GM13977 (cell line): ENCODE measurements around the gene C1orf52.

Source experiments
- DNase-seq: peaks from one replicate; pipeline ENCODE4 v3.0.0; 2012; ENCODE audit warnings: low spot score
- CTCF ChIP-seq: IDR thresholded peaks from 2 replicates; pipeline ENCODE4 v1.5.1; 2012; ENCODE audit warnings: mild to moderate bottlenecking, control low read depth; ENCODE audit not compliant: insufficient read depth; ENCODE audit errors: extremely low read depth, missing control alignments
- in situ Hi-C: fragments of 300-500 bp; cut with MboI; formaldehyde crosslinking; loops from one replicate; pipeline ENCODE4 v1.12.0; 2022; ENCODE audit warnings: low sequenced_read_pairs, low pct_unique_long_range_greater_than_20kb, mixed read lengths, inconsistent platforms; ENCODE audit not compliant: unreplicated experiment

The C1orf52 gene

GRCh38 chr1:85225624-85226380 is 33.7 kb downstream of the C1orf52 start:
- DNase-seq = no peak
- in situ Hi-C loops = loop anchor here (25.0 kb wide), 1 partner anchor 114 kb away; no protein-coding TSS in a partner anchor
- no peak for TF ChIP-seq CTCF

GRCh38 chr1:85224734-85225623 is 34.5 kb downstream of the C1orf52 start:
- TF ChIP-seq CTCF = no peak
- no peak for DNase-seq
- in situ Hi-C loops = loop anchor here (25.0 kb wide), 1 partner anchor 113 kb away; no protein-coding TSS in a partner anchor

GRCh38 chr1:85224295-85224694 is 35.2 kb downstream of the C1orf52 start:
- TF ChIP-seq CTCF = no peak
- in situ Hi-C loops = no loop called here
- DNase-seq = no peak

- in situ Hi-C loops = no loop called here
- no peak for TF ChIP-seq CTCF
- DNase-seq = no peak
These were observed 36.1 kb downstream of the C1orf52 start for GRCh38 chr1:85223334-85223733.

GRCh38 chr1:85220756-85221201 is 38.7 kb downstream of the C1orf52 start:
- DNase-seq = no peak
- TF ChIP-seq CTCF = no peak
- in situ Hi-C loops = no loop called here

GRCh38 chr1:85219853-85220610 is 39.4 kb downstream of the C1orf52 start:
- TF ChIP-seq CTCF = no peak
- in situ Hi-C loops = no loop called here

More at GRCh38 chr1:85219853-85220610, 39.4 kb downstream of the C1orf52 start:
- DNase-seq = no peak
